ENCODE data around the gene ZYX. TPM values are rescaled to one million over a fixed set of nuclear protein-coding genes. Genes with fewer than 3 reads are reported as not detected.

ZYX gene
- total and polyA plus RNA-seq, 9 of the 15 experiments (the other 6 are each of a cell fraction or from before 2014, with no cell fraction given): 1.8 to 130 (median 15.7) TPM

DNA sequence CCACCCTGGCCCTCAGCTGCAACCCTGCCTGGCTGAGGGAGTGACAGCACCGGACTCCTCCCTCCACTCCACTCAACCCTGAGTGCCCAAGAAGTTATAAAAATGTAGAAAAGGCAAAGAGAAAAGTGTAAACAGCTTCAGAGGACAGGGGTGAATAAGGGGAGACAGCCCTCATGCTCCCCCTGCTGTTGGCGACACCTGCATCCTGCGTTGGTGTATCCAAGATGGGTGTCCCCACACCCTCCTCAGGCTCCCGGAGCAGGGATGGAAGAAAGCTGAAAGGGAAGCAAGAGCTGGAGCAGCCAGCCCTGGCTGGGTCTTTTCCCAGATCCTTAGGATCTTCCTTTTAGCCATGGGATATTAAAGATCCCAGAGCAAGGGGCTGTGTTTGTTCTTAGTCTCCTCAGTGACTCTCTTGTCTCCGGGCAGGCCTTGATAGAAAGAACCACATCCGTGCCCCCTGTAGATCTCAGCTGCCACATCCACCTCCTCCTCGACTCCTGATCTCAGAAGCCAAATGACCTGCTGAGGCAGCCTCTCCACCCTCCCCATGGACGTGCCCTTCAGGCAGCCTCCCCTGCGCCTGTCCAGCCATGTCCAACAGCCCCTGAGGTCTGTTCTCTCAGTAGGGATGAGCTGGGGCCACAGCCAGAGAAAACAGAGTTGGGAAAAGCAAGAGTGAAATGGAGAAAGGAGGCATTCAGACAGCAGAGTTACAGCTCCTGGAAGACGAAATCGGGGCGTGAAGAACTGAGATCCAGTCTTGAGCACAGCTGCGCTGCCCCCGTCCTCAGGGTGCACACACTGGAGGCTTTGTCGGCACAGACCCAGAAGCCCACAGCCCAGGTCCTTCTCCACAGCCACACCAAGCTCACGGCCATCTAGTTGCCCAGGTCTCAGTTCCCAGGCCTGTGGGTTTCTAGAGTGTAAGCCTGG lies 25.4 kb upstream of the ZYX start (continued):
- TF ChIP-seq, protein P1, sequence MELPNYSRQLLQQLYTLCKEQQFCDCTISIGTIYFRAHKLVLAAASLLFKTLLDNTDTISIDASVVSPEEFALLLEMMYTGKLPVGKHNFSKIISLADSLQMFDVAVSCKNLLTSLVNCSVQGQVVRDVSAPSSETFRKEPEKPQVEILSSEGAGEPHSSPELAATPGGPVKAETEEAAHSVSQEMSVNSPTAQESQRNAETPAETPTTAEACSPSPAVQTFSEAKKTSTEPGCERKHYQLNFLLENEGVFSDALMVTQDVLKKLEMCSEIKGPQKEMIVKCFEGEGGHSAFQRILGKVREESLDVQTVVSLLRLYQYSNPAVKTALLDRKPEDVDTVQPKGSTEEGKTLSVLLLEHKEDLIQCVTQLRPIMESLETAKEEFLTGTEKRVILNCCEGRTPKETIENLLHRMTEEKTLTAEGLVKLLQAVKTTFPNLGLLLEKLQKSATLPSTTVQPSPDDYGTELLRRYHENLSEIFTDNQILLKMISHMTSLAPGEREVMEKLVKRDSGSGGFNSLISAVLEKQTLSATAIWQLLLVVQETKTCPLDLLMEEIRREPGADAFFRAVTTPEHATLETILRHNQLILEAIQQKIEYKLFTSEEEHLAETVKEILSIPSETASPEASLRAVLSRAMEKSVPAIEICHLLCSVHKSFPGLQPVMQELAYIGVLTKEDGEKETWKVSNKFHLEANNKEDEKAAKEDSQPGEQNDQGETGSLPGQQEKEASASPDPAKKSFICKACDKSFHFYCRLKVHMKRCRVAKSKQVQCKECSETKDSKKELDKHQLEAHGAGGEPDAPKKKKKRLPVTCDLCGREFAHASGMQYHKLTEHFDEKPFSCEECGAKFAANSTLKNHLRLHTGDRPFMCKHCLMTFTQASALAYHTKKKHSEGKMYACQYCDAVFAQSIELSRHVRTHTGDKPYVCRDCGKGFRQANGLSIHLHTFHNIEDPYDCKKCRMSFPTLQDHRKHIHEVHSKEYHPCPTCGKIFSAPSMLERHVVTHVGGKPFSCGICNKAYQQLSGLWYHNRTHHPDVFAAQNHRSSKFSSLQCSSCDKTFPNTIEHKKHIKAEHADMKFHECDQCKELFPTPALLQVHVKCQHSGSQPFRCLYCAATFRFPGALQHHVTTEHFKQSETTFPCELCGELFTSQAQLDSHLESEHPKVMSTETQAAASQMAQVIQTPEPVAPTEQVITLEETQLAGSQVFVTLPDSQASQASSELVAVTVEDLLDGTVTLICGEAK (IDR thresholded peaks at IDR 0.05): no peak
- TF ChIP-seq, protein P1 (CRISPR knock-in tag; IDR thresholded peaks at IDR 0.05): no peak
- TF ChIP-seq KHSRP (IDR thresholded peaks at IDR 0.05) (no peak), FOXP1 (CRISPR knock-in tag; IDR thresholded peaks at IDR 0.05) (no peak)
- TF ChIP-seq, protein P2, sequence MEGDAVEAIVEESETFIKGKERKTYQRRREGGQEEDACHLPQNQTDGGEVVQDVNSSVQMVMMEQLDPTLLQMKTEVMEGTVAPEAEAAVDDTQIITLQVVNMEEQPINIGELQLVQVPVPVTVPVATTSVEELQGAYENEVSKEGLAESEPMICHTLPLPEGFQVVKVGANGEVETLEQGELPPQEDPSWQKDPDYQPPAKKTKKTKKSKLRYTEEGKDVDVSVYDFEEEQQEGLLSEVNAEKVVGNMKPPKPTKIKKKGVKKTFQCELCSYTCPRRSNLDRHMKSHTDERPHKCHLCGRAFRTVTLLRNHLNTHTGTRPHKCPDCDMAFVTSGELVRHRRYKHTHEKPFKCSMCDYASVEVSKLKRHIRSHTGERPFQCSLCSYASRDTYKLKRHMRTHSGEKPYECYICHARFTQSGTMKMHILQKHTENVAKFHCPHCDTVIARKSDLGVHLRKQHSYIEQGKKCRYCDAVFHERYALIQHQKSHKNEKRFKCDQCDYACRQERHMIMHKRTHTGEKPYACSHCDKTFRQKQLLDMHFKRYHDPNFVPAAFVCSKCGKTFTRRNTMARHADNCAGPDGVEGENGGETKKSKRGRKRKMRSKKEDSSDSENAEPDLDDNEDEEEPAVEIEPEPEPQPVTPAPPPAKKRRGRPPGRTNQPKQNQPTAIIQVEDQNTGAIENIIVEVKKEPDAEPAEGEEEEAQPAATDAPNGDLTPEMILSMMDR (IDR thresholded peaks at IDR 0.05 in 2 of 3, conservative IDR thresholded peaks at IDR 0.05 in 1 of 3; ENCODE audit: insufficient read depth in 2 of 3, low read depth in 1 of 3, low read length in 3 of 3): peak; percentile 31 to 44 (median 41); a peak in 5 of 6 replicates

All from K562 (cell line).